Sigmoid colon (tissue), 7 donors: ENCODE data around the gene AUTS2. TPM values are rescaled to one million over a fixed set of nuclear protein-coding genes. Genes with fewer than 3 reads are reported as not detected.

Experiments
- DNase-seq: peaks from one replicate; pipeline ENCODE4 v3.0.0-alpha.2; 2019
- H3K27ac ChIP-seq, 4 donors: fragments of 200-600 bp; sonication (generic); one replicate each; pipeline ENCODE4 v1.5.1; 2016 to 2019; ENCODE audit warnings: mild to moderate bottlenecking in 1 of 4
- H3K27me3 ChIP-seq, 3 donors: fragments of 200-600 bp; sonication (generic); one replicate each; pipeline ENCODE4 v1.5.1; 2019; ENCODE audit warnings: mild to moderate bottlenecking in 1 of 3
- H3K36me3 ChIP-seq, 4 donors: fragments of 200-600 bp; sonication (generic); one replicate each; pipeline ENCODE4 v1.5.1; 2016 to 2019
- H3K4me1 ChIP-seq, 4 donors: fragments of 200-600 bp; sonication (generic); one replicate each; pipeline ENCODE4 v1.5.1; 2017 to 2019
- H3K4me3 ChIP-seq, 4 donors: fragments of 200-600 bp; sonication (generic); one replicate each; pipeline ENCODE4 v1.5.1; 2017 to 2019; ENCODE audit warnings: mild to moderate bottlenecking in 2 of 4, moderate library complexity in 1 of 4
- H3K9me3 ChIP-seq, 4 donors: fragments of 200-600 bp in 3 of 4; sonication (generic) in 3 of 4; one replicate each; pipeline versions ENCODE4 v1.5.1 to v1.6.1; 2013 to 2019
- EP300 ChIP-seq, 4 donors: sonication (generic); formaldehyde crosslinking; IDR thresholded peaks; one replicate each; pipeline ENCODE4 v1.6.1; 2017; ENCODE audit warnings: antibody characterized with exemption in 4 of 4
- POLR2A ChIP-seq, 2 donors: fragments of 450-650 bp; IDR thresholded peaks; one replicate each; pipeline ENCODE4 v1.6.1; 2016; ENCODE audit warnings: antibody characterized with exemption in 2 of 2, mild to moderate bottlenecking in 2 of 2, moderate library complexity in 2 of 2
- POLR2AphosphoS5 ChIP-seq, 4 donors: sonication (generic); formaldehyde crosslinking; IDR thresholded peaks; one replicate each; pipeline ENCODE4 v1.6.1; 2017; ENCODE audit warnings: antibody characterized with exemption in 4 of 4
- WGBS, 2 donors: extraction: QIAGEN DNeasy Blood & Tissue Kit; methylation state at CpG; one replicate each; pipeline ENCODE4 v1.1.7; 2013; 5-methylcytosine and 5-hydroxymethylcytosine counted together
- intact Hi-C: fragments of 100-400 bp; cut with DNase I; formaldehyde crosslinking; loops from one replicate; pipeline ENCODE4 v1.15.1; 2023
- polyA plus RNA-seq, 3 donors: library from polyadenylated mRNA; stranded (reverse); fragments of 200-250 nt; gene quantifications; one replicate each; pipeline ENCODE4 v1.2.3, GENCODE V29; 2013
- total RNA-seq, 4 donors: library from RNA; depleted of rRNA; stranded (reverse); fragments of >200 nt; gene quantifications; one replicate each; pipeline ENCODE4 v1.1.0, GENCODE V29; 2016
- TF ChIP-seq, protein P1 (sequence below), 4 experiments: fragments of 450-650 bp in 3 of 4; fragments of 200-600 bp in 1 of 4; IDR thresholded peaks; one replicate each; pipeline ENCODE4 v1.5.1; 2016 to 2019; ENCODE audit warnings: antibody characterized with exemption in 4 of 4, mild to moderate bottlenecking in 3 of 4, moderate library complexity in 2 of 4
- donor health status: healthy with polysubstance abuse.
- donor health status: Bipolar disorder and iron deficiency.
- donor health status: healthy.

The AUTS2 gene
- total and polyA plus RNA-seq, 7 donors: 3.6 to 55.7 (median 25.5) TPM

DNA sequence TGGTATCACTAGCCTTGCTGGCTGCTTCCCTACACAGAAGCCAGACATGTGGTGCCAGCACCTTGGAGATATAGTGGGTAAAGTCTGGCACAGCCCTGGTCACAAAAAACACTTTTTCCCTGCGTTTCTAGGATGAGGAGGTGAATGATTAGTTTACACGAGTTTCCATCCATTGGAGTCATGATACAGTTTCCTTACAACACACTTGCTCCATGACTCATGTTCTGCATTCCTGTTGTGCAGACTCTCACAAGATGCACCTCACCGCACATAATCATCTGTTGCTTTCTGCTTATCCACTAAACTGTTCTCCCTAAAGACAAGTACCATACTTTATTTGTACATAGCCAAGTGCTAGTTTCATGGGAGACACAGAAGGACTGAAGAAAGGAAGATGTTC, 786.6 kb downstream of the AUTS2 start:
- H3K27ac ChIP-seq: no peak overlapping the region
- TF ChIP-seq, protein P1, sequence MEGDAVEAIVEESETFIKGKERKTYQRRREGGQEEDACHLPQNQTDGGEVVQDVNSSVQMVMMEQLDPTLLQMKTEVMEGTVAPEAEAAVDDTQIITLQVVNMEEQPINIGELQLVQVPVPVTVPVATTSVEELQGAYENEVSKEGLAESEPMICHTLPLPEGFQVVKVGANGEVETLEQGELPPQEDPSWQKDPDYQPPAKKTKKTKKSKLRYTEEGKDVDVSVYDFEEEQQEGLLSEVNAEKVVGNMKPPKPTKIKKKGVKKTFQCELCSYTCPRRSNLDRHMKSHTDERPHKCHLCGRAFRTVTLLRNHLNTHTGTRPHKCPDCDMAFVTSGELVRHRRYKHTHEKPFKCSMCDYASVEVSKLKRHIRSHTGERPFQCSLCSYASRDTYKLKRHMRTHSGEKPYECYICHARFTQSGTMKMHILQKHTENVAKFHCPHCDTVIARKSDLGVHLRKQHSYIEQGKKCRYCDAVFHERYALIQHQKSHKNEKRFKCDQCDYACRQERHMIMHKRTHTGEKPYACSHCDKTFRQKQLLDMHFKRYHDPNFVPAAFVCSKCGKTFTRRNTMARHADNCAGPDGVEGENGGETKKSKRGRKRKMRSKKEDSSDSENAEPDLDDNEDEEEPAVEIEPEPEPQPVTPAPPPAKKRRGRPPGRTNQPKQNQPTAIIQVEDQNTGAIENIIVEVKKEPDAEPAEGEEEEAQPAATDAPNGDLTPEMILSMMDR (IDR thresholded peaks at IDR 0.05): no peak
- TF ChIP-seq POLR2AphosphoS5 (IDR thresholded peaks at IDR 0.05) (no peak), POLR2A (IDR thresholded peaks at IDR 0.05) (no peak), EP300 (IDR thresholded peaks at IDR 0.05) (no peak)
- intact Hi-C loops: no loop called here

DNA sequence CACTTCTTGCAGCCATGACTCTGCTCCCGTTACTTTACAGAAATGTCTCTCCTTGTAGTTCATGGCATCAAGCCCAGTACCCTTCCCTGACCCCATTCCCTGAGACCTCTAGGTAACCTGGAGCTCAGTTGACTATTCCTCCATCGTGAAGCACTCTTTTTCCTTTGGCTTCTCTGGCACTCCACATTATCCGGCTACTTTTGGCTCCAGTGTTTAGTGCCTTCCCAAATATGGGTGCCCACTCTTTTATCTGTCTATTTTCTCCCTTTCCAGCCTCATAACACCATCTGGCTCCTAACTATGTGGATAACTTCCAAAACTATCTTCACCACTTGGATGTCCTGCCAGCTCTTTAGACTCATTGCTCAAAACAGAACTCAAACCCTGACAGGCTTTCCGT, 788.9 kb downstream of the AUTS2 start:
- no peak overlapping the region for H3K4me3 ChIP-seq
- no peaks in the 10 kb centered on the region for H3K27me3 ChIP-seq
- H3K27ac ChIP-seq: no peak overlapping the region
- no peaks in the 10 kb centered on the region for H3K9me3 ChIP-seq
- H3K4me1 ChIP-seq: peaks cover 0 to 26% (median 13%) of the 10 kb centered on the region in 4 donors
- TF ChIP-seq POLR2AphosphoS5 (IDR thresholded peaks at IDR 0.05): peak in 2 of 4 donors; percentile 35 to 41
- TF ChIP-seq, protein P1 (IDR thresholded peaks at IDR 0.05): no peak
- DNase-seq: no peak
- intact Hi-C loops: no loop called here
- whole genome bisulfite sequencing, 2 donors: 79 to 87% methylated on average over 4 of the region's 4 CpGs
- H3K36me3 ChIP-seq: no peaks in the 10 kb centered on the region

More for the DNA sequence above, 786.6 kb downstream of the AUTS2 start:
- DNase-seq: no peak
- WGBS, 2 donors: 89 to 90% methylated on average over 3 of the region's 3 CpGs
- Histone ChIP-seq H3K9me3 (no peaks in the 10 kb centered on the region), H3K36me3 (no peaks in the 10 kb centered on the region), H3K4me1 (peaks cover 0 to 26% (median 13%) of the 10 kb centered on the region in 4 donors), H3K4me3 (no peak overlapping the region), H3K27me3 (no peaks in the 10 kb centered on the region)

DNA sequence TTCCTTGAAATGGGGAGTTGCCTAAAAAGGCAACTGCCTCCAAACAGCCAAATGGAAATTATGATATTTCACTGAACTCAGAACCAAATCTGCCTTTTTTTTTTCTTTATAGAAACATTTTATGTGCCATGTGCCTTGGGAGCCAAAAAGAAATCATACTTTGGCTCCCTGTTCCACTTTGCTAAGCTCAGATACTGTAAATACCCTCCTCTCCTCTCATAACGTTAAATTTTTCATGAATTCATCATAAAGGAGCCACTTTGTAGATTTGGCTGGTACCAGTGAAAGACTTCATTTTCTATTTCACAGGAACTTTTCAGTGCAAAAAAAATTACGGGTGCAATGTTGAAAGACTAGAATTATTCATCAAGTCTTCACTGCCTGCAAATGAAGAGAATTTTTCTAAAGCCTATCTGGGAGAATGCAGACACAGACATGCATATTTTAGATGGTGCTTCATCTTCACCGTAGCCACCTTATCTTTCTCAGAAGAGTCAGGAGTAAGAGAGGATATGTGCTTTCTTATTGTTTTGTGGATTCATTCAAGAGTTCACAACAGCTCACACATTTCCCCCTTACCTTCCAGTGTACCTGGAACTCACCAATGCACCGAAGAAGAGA, 791.4 kb downstream of the AUTS2 start:
- WGBS, 2 donors: 86 to 91% methylated on average over 4 of the region's 4 CpGs

DNA sequence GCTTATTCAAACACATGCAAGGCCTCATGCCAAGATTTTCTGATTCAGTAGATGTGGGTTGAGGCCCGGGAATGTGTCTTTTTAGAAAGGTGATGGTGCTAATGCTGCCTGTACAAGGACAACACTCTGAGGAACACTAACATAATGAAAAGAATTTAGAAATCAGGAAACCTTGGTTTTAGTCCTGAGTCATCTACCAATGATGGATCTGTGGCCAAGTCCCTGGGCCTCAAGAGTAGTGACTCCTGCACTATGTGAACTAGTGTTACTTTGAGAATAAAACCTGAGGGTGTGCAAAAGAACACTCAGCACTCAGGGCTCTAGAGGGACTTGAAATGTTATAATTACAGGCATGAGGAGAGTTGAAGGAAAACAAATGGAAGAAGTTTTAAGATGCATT, 792.0 kb downstream of the AUTS2 start:
- WGBS, 2 donors: 93 to 97% methylated on average over 1 of the region's 1 CpG
- intact Hi-C loops: no loop called here
- no peak overlapping the region for H3K27ac ChIP-seq
- DNase-seq: no peak
- TF ChIP-seq POLR2AphosphoS5 (IDR thresholded peaks at IDR 0.05): no peak
- TF ChIP-seq POLR2A (IDR thresholded peaks at IDR 0.05): no peak
- TF ChIP-seq EP300 (IDR thresholded peaks at IDR 0.05): no peak
- peaks cover 0 to 14% (median 11%) of the 10 kb centered on the region in 4 donors for H3K4me1 ChIP-seq
- no peaks in the 10 kb centered on the region for H3K27me3 ChIP-seq
- H3K4me3 ChIP-seq: no peak overlapping the region
- H3K36me3 ChIP-seq: no peaks in the 10 kb centered on the region
- H3K9me3 ChIP-seq: no peaks in the 10 kb centered on the region

More for the DNA sequence above, 791.4 kb downstream of the AUTS2 start:
- Histone ChIP-seq H3K27ac (no peak overlapping the region), H3K4me1 (peaks cover 0 to 20% (median 11%) of the 10 kb centered on the region in 4 donors), H3K9me3 (no peaks in the 10 kb centered on the region), H3K4me3 (no peak overlapping the region), H3K36me3 (no peaks in the 10 kb centered on the region), H3K27me3 (no peaks in the 10 kb centered on the region)
- DNase-seq: no peak
- TF ChIP-seq EP300 (IDR thresholded peaks at IDR 0.05) (no peak), POLR2AphosphoS5 (IDR thresholded peaks at IDR 0.05) (no peak), POLR2A (IDR thresholded peaks at IDR 0.05) (no peak)
- TF ChIP-seq, protein P1 (IDR thresholded peaks at IDR 0.05): no peak
- intact Hi-C loops: no loop called here

DNA sequence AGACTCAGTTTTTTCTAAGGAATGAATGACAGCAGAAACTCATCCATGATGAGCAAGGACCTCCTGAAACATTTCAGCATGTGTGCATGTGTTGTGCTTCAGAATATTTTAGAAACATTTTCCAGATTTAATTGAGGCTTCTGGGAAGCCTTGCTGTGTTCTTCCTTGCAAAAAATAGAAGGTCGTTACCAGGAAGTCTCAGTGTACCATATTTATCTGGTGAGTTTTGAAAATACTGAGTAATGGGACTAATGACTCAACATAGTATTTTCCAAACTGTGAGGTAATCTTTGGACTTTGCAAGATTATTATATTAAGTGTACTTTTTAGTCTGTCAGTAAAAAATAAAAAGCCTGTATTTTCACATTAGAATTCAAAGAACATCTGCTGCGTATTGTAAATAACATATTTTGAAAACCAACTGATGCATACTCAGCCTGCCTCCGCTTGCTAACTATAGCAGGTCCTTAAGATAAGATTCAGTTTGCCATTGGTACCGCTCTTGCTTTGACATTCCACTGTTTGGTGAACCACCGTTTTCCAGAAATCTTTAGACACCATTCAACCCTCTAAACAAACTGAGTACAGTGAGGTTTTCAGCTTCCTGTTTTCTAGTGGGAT, 794.1 kb downstream of the AUTS2 start:
- peaks cover 0 to 5% (median 3%) of the 10 kb centered on the region in 4 donors for H3K4me1 ChIP-seq
- H3K36me3 ChIP-seq: no peaks in the 10 kb centered on the region
- no peak for DNase-seq
- peak in 3 of 4 donors; percentile 6 to 60 (median 16) for TF ChIP-seq POLR2AphosphoS5 (IDR thresholded peaks at IDR 0.05)
- TF ChIP-seq, protein P1 (IDR thresholded peaks at IDR 0.05): no peak
- TF ChIP-seq EP300 (IDR thresholded peaks at IDR 0.05): peak in 1 of 4 donors; percentile 7
- TF ChIP-seq POLR2A (IDR thresholded peaks at IDR 0.05): no peak
- H3K4me3 ChIP-seq: no peak overlapping the region
- no peaks in the 10 kb centered on the region for H3K9me3 ChIP-seq
- no peaks in the 10 kb centered on the region for H3K27me3 ChIP-seq
- intact Hi-C loops: no loop called here
- H3K27ac ChIP-seq: peak overlapping the region in 2 of 4 donors; percentile 53 to 54
- 80 to 88% methylated on average over 5 of the region's 5 CpGs for WGBS, 2 donors
